ENCODE measurements around the gene MACROH2A2. TPM values are rescaled to one million over a fixed set of nuclear protein-coding genes. Genes with fewer than 3 reads are reported as not detected.
"Not testable (repeated sequence)": the region's sequence is repeated elsewhere in the genome, so short reads cannot be mapped to it uniquely, and the experiment has no call there.

The MACROH2A2 gene
- total RNA-seq, 1 donor from 2014 or later = 29.0 TPM

GRCh38 chr10:70101068-70101562, 48.5 kb downstream of the MACROH2A2 start:
- DNase-seq (ENCODE audit: low spot score) = not testable (repeated sequence)

DNA sequence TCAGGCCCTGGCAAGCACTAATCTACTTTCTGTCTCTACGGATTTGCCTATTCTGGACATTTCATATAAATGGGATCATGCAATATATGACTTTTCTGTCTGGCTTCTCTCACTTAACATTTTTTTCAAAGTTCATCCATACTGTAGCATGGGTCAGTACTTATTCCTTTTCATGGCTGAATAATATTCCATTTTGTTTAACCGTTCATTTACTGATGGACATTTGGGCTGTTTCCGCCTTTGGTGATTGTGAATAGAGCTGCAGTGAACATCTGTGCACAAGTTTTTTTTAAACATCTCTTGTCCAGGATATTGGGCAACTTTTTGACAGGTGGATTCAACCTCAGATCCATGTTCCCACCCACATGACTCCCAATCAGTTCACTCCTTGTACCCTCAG, 49.0 kb downstream of the MACROH2A2 start:
- no peak for DNase-seq (ENCODE audit: low spot score)

- no peak for DNase-seq (ENCODE audit: low spot score)
Observed at GRCh38 chr10:70106958-70107791, 54.5 kb downstream of the MACROH2A2 start.

DNA sequence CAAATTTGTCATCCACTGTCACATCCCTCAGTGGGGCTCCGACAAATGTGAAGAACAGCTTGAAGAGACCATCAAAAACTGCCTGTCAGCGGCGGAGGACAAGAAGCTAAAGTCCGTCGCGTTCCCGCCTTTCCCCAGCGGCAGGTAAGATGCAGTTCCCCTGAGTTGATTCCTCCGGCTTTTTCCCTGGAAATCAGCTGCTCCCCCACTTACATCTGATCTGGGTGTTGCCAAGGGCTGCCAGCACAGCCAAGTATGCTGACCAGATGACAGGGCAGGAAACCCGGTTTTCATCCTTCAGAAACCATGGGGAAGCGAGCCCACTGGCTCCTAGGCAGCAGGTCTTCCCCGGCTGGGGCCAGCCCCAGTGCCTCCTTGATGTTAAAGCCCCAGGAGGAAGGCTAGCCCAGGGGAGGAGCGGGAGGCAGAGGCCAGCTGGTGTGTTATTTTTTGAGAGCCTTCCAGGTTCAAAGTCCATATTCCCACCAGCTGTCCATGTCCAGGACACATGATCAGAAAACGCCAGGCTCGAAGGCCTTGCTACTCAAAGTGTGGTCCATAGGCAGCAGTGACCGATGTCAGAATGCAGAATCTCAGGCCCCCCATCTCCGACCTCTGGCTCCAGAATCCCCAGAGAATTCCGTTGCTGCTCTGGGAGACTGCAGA, 56.6 kb downstream of the MACROH2A2 start:
- no peak for DNase-seq (ENCODE audit: low spot score)

GRCh38 chr10:70111496-70111895, 58.9 kb downstream of the MACROH2A2 start:
- no peak for DNase-seq (ENCODE audit: low spot score)

DNA sequence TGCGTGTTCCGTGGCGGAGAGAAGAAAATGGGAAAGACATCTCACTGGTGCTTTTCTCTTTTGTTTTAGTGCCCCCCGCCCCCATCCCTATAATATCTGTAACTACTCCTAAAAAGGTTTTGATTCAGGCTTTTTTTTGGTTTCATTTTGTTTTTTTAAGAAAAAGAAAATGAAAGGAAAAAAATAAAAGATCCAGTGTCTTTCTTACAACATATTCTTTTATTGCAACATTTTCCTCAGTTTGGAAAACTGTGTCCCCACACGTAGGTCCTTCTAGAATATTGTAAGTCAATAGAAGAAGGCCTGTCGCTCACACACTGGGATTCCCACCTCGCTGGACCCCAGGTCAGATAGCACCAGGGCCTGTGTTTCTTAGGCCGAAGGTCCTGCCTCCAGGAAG, 59.4 kb downstream of the MACROH2A2 start:
- no peak for DNase-seq (ENCODE audit: low spot score)

- DNase-seq (ENCODE audit: low spot score) = no peak
Observed at GRCh38 chr10:70114902-70115301, 62.3 kb downstream of the MACROH2A2 start.

DNA sequence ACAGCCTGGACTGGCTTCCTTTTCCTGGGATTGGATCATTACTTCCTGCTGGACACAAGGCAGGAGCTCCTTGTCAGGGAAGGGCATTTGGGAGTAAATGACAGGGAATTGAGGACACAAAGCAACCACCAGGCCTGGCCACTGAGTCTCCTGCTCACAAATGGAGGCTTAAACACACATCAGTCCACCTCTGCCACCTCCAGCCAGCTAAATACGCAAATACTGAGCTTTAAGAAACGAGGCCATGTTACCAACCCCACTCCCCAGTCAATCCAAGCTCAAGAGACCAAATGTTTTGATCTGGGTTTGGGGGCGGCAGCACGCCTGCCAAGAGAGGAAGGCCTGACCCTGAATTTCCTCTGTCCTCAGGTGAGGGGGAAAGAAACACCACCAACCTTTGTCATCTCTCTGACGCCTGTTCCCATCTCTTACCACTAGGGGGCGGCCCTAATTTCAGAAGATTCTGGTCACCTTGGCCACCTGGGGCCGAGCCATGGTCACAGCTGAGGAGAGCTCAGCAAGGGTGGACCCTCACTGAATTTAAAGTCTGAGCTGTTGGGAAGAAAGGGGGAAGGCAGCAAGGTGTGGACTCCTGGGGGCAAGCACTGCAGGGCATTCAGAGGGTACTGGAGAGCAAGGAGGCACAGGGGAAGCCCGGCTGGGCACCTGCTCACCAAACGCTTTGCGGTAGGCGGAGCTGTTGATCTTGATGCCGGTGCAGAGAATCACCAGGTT, 63.5 kb downstream of the MACROH2A2 start:
- DNase-seq (ENCODE audit: low spot score) = peak; percentile 56

GRCh38 chr10:70117646-70118045, 65.0 kb downstream of the MACROH2A2 start:
- DNase-seq (ENCODE audit: low spot score) = no peak

GRCh38 chr10:70118196-70118595, 65.5 kb downstream of the MACROH2A2 start:
- DNase-seq (ENCODE audit: low spot score) = no peak

GRCh38 chr10:70119197-70119596, 66.6 kb downstream of the MACROH2A2 start:
- DNase-seq (ENCODE audit: low spot score) = no peak

DNA sequence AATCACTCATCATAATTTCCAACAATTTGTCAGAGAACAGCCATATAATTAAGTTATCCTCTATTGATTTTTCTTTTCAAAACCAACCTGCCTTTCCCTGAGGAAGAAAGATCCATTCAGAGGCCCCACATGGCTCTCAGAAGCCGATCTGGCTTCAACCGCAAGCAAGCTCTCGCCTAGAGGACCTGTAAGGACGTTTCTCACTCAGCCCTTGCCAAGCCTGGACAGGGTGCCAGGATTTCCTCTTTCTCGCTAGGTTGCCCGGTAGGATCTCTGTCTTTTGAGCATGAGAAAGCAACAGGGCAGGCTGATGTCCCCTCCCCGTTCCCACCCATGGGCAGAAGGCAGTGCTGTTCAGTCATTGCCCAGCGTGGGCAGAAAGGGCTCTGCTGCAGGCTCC, 67.0 kb downstream of the MACROH2A2 start:
- DNase-seq (ENCODE audit: low spot score) = no peak

- no peak for DNase-seq (ENCODE audit: low spot score)
Observed at GRCh38 chr10:70120417-70120816, 67.8 kb downstream of the MACROH2A2 start.

DNA sequence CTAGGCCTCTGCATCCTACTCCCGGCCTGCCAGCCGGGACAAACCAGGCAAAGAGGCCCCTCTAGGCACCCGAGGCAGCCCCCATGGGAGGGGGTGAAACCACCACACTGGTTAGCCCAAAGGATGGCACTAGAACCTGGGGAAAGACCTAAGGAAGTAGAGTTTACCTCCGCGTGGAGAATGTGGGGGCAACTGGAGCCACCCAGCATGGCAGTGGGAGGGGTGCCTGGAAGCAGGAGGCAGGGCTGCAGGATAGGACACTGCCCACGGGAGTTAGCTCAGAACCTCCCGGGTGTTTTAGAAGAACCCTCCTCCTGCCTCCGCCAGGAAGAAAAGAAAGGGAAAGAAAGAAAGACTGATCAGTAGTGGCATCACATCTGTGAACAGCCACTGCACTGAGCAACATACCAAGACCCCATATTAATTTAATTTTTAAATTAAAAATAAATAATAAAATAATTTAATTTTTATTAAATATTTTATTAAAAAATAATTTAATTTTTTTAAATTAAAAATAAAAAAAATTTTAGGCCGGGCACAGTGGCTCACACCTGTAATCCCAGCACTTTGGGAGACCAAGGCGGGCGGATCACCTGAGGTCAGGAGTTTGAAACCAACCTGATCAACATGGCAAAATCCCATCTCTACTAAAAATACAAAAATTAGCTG, 68.8 kb downstream of the MACROH2A2 start:
- no peak for DNase-seq (ENCODE audit: low spot score)

- DNase-seq (ENCODE audit: low spot score) = no peak
Observed at GRCh38 chr10:70122742-70123141, 70.1 kb downstream of the MACROH2A2 start.

- not testable (repeated sequence) for DNase-seq (ENCODE audit: low spot score)
Observed at GRCh38 chr10:70123166-70123565, 70.5 kb downstream of the MACROH2A2 start.

GRCh38 chr10:70123817-70124216, 71.2 kb downstream of the MACROH2A2 start:
- no peak for DNase-seq (ENCODE audit: low spot score)

DNA sequence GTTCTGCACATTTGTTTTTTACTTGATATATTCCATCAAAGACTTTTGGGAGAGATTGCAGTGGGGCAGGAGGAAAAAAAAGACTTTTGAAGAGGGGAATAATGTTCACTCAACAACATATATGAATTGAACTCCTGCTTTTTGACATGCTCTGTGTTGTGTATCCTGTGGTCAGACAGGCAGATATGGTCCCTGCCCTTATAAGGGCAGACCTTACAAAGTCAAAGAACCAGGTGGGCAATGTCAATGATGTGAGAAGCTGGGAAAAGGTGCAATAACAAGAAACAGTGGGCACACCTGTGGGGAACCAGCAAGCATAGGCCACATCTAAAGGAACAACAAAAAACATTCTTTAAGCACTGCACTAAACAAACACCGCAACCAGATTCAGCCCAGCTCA, 71.8 kb downstream of the MACROH2A2 start:
- DNase-seq (ENCODE audit: low spot score) = no peak

- no peak for DNase-seq (ENCODE audit: low spot score)
Observed at GRCh38 chr10:70124918-70125317, 72.3 kb downstream of the MACROH2A2 start.

DNA sequence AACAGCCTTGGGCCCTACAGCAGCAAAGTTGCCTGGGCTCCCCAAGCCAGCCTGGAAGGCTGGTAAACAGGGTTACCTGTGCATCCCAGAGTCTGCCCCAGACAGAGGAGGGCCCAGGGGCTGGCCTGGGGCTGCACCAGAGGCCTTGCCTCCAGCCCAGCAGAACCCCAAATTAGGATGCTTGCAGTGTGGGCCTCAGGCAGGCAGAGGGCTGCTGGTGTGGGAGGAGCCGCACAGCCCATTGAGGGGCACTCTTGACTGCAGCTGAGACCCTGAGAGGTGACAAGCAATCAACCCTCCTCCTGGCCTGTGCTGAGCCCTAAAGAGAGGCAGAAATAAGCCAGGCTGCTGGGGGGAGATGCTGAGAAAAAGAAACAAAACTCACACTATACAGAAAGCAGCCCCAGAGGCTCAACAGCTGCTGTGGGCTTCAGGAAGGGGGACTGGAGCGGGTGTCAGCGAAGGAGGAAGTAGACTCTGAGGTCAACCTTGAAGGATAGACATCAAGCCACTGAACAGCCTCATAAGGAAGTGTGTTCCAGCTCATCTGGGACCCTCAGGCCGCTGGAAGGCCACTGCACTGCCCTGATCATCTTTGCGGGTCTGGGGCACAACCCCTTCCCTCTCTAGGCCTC, 73.4 kb downstream of the MACROH2A2 start:
- DNase-seq (ENCODE audit: low spot score) = no peak

DNA sequence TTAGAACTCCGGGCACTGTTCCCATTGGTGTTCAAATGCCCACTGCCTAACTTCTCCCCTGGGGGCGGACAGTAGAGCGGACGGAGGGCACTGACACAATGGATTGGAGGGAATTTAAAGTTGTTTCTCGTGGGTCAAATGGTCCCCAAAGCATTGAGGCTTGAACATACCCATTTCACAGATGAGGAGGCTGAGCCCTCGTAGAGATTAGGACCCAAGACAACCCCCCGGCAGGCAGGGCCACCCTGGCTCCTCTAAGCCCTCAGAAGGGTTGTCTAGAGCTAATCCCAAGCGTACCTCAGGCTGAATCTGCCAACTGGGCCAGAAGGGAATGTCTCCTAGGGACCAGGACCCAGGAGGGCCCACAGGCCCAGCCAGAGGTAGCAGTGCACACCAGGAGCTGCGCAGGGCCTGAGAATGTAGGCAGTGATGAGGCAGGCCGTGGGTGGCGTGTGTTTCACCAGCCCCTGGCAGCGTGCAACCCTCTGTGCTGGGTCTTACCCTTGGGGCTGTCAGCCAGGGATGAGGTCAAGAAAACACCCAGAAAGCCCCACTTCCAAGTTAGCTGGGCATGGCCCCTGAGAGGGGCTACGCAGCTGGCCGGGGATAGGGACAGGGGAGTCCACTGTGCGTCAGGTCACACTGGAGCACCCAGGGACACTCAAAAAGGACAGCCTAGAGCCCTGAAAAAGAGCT, 74.2 kb downstream of the MACROH2A2 start:
- DNase-seq (ENCODE audit: low spot score) = no peak

All from ureter (tissue), 1 donor.